ENCODE data around the gene SPATA1.

Gene SPATA1

DNA sequence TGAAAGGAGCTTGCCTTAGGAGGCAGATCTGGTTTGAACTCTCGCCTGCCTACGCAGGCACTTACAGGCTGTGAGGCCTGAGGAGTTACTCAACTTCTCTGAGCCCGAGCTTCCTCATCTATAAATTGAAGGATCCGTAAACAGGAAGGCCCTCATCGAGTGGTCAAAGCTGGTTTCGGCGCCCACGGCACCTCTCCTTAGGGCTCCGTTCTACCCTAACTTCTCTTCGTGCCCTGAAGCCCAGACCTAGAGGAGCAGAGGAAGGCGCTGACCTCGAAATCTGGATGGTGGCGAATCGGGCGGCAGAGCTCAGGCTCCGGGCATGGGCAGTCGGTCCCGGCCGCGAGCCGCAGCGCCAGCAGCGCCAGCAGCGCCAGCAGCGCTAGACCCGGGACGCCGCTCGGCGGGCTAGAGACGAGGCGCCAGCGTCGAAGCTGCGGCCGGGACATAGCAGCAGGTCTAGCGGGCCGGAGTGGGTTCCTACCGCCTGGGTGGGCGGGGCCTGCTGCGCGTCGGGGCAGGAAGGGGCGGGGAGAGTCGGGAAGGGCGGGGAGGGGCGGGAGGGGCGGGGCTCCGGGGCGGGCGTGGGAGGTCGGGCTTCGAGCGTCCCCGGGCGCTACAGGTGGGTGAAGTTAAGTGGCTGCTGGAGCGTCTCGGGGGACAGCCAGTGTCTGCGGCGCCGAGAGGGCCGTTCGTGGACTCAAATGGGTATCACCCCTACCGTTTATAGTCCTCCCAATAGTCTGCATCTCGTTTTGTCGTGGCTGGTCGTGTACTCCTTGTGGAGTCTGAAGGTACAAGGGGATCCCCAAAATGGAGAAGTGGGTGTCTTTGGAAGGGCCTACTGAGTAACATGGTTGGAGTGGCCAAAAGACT, 68.0 kb downstream of the SPATA1 start, which contains the start of gene CTBS:
Gene CTBS (minus strand): TSS at position 474 of the 876 bp plus-strand sequence. CDS start 25 bp downstream, at position 449.
- no peaks in the 10 kb centered on the region for H3K9me3 ChIP-seq (ENCODE audit: control insufficient read depth, insufficient read depth, low read length)
- H3K27ac ChIP-seq (ENCODE audit: low read depth, low read length), result peak within 1 kb of the TSS; percentile 75
- no peak for TF ChIP-seq EZH2phosphoT487 (IDR thresholded peaks at IDR 0.05; ENCODE audit: borderline replicate concordance, low read length)
- TF ChIP-seq, protein P1, sequence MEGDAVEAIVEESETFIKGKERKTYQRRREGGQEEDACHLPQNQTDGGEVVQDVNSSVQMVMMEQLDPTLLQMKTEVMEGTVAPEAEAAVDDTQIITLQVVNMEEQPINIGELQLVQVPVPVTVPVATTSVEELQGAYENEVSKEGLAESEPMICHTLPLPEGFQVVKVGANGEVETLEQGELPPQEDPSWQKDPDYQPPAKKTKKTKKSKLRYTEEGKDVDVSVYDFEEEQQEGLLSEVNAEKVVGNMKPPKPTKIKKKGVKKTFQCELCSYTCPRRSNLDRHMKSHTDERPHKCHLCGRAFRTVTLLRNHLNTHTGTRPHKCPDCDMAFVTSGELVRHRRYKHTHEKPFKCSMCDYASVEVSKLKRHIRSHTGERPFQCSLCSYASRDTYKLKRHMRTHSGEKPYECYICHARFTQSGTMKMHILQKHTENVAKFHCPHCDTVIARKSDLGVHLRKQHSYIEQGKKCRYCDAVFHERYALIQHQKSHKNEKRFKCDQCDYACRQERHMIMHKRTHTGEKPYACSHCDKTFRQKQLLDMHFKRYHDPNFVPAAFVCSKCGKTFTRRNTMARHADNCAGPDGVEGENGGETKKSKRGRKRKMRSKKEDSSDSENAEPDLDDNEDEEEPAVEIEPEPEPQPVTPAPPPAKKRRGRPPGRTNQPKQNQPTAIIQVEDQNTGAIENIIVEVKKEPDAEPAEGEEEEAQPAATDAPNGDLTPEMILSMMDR (IDR thresholded peaks at IDR 0.05; ENCODE audit: low read depth, low read length, poor library complexity, severe bottlenecking), result no peak

DNA sequence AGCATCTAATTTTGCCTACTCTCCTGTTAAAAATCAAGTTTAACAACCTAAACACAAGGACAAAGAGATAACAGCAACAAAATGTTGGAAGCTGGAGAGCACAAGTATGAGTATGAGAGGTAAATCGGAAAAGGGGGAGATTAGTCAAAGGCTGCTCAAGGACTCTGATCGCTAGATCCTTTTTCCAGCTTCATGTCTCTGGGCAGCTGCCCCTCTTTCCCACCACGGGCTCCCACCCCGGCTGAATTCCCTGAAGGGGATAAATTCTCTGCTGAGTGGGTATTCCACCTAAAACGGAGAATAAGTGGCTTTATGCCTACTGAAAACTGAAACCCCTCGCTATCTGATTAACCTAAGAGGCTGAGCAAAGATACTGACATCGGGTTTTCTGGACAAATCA, 68.8 kb downstream of the SPATA1 start:
- Histone ChIP-seq H3F3A (ENCODE audit: control insufficient read depth, insufficient read depth) (peaks cover 5% of the 10 kb centered on the region), H3K27me3 (ENCODE audit: control insufficient read depth, low read length) (no peaks in the 10 kb centered on the region), H3K79me2 (ENCODE audit: control insufficient read depth, low read length) (peaks cover 15% of the 10 kb centered on the region), H3K9me3 (ENCODE audit: control insufficient read depth, insufficient read depth, low read length) (no peaks in the 10 kb centered on the region), H3K36me3 (ENCODE audit: control insufficient read depth, low read length) (peaks cover 8% of the 10 kb centered on the region), H3K4me3 (ENCODE audit: low read length) (peak overlapping the region; percentile 75), H3K4me1 (ENCODE audit: control insufficient read depth, low read length) (peaks cover 21% of the 10 kb centered on the region), H3K9me2 (replicated peaks; ENCODE audit: control insufficient read depth, low read length) (no peaks in the 10 kb centered on the region), H3K4me2 (ENCODE audit: low read length) (peak overlapping the region; percentile 78), H4K20me1 (ENCODE audit: control insufficient read depth, insufficient read depth, low read depth, low read length) (no peaks in the 10 kb centered on the region), H3K27ac (ENCODE audit: low read depth, low read length) (no peak overlapping the region)
- TF ChIP-seq, protein P1 (IDR thresholded peaks at IDR 0.05; ENCODE audit: low read depth, low read length, poor library complexity, severe bottlenecking), result no peak

More for the DNA sequence above, 68.0 kb downstream of the SPATA1 start, which contains the start of gene CTBS:
- no peaks in the 10 kb centered on the region for H3K27me3 ChIP-seq (ENCODE audit: control insufficient read depth, low read length)
- peaks cover 5% of the 10 kb centered on the region for H3F3A ChIP-seq (ENCODE audit: control insufficient read depth, insufficient read depth)
- H3K4me1 ChIP-seq (ENCODE audit: control insufficient read depth, low read length), result peaks cover 21% of the 10 kb centered on the region
- H3K79me2 ChIP-seq (ENCODE audit: control insufficient read depth, low read length), result peaks cover 15% of the 10 kb centered on the region
- no peaks in the 10 kb centered on the region for H3K9me2 ChIP-seq (replicated peaks; ENCODE audit: control insufficient read depth, low read length)
- peak within 1 kb of the TSS; percentile 84 for H3K4me3 ChIP-seq (ENCODE audit: low read length)
- peak within 1 kb of the TSS; percentile 80 for H3K4me2 ChIP-seq (ENCODE audit: low read length)
- H4K20me1 ChIP-seq (ENCODE audit: control insufficient read depth, insufficient read depth, low read depth, low read length), result no peaks in the 10 kb centered on the region
- H3K36me3 ChIP-seq (ENCODE audit: control insufficient read depth, low read length), result peaks cover 13% of the 10 kb centered on the region

DNA sequence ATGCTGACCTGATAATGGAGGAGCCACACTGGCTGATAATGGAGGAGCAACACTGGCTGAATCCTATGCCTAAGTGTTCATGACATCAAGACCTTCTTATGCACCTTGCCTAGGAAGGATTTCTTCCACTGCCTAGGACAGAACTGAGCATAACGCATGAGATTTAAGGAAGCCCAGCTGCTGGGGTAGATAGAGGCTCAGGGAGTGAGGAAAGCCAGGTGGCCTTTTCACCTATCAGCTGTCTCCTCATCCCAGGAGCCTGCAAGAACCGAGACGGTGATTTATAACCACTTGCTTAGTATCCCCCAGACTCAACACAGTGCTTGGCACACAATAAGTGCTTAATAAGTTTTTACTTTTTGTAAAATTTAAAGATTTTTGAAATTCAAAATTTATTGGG, 75.5 kb downstream of the SPATA1 start:
- no peak for TF ChIP-seq EZH2phosphoT487 (IDR thresholded peaks at IDR 0.05; ENCODE audit: borderline replicate concordance, low read length)
- TF ChIP-seq, protein P1 (IDR thresholded peaks at IDR 0.05; ENCODE audit: low read depth, low read length, poor library complexity, severe bottlenecking), result no peak
- peaks cover 6% of the 10 kb centered on the region; the same call in 1 of the 2 replicates for H3K9me3 ChIP-seq (ENCODE audit: control insufficient read depth, insufficient read depth, low read length)
- H3K4me2 ChIP-seq (ENCODE audit: low read length), result no peak overlapping the region
- no peak overlapping the region for H3K4me3 ChIP-seq (ENCODE audit: low read length)
- H3K27ac ChIP-seq (ENCODE audit: low read depth, low read length), result no peak overlapping the region
- H4K20me1 ChIP-seq (ENCODE audit: control insufficient read depth, insufficient read depth, low read depth, low read length), result no peaks in the 10 kb centered on the region
- H3F3A ChIP-seq (ENCODE audit: control insufficient read depth, insufficient read depth), result no peaks in the 10 kb centered on the region
- H3K4me1 ChIP-seq (ENCODE audit: control insufficient read depth, low read length), result peaks cover 15% of the 10 kb centered on the region
- H3K79me2 ChIP-seq (ENCODE audit: control insufficient read depth, low read length), result no peaks in the 10 kb centered on the region
- no peaks in the 10 kb centered on the region for H3K36me3 ChIP-seq (ENCODE audit: control insufficient read depth, low read length)
- H3K9me2 ChIP-seq (replicated peaks; ENCODE audit: control insufficient read depth, low read length), result no peaks in the 10 kb centered on the region
- no peaks in the 10 kb centered on the region for H3K27me3 ChIP-seq (ENCODE audit: control insufficient read depth, low read length)
